ENCODE measurements around the gene STAG2.
"Not testable (repeated sequence)": the region's sequence is repeated elsewhere in the genome, so short reads cannot be mapped to it uniquely, and the experiment has no call there.

STAG2 gene

DNA sequence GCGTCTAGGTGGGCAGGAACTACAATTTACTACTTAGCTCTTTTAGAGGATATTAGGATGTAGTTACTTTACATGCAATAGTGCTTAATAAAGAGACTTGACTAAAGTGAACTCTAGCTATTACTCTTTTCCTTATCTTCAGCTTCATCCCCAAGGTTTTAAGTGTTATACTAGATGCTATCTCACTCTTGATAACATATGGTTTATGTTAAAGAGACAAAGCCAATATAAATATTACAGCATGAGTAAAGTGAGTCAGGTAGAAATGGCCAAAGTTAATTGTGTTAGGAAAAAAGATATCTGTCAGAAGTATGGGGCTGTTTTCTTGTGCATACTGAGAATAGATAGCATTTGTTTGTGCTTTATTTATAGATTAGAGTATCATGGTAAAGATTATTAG is 80.5 kb downstream of the STAG2 start:
- no peaks in the 10 kb centered on the region for H3K27me3 Mint-ChIP-seq (ENCODE audit: low read depth)
- no peaks in the 10 kb centered on the region for H3K4me1 Mint-ChIP-seq
- no peaks in the 10 kb centered on the region for H3K9me3 Mint-ChIP-seq
- peaks cover 35% of the 10 kb centered on the region for H3K36me3 Mint-ChIP-seq (ENCODE audit: low read depth)
- TF ChIP-seq, protein P1, sequence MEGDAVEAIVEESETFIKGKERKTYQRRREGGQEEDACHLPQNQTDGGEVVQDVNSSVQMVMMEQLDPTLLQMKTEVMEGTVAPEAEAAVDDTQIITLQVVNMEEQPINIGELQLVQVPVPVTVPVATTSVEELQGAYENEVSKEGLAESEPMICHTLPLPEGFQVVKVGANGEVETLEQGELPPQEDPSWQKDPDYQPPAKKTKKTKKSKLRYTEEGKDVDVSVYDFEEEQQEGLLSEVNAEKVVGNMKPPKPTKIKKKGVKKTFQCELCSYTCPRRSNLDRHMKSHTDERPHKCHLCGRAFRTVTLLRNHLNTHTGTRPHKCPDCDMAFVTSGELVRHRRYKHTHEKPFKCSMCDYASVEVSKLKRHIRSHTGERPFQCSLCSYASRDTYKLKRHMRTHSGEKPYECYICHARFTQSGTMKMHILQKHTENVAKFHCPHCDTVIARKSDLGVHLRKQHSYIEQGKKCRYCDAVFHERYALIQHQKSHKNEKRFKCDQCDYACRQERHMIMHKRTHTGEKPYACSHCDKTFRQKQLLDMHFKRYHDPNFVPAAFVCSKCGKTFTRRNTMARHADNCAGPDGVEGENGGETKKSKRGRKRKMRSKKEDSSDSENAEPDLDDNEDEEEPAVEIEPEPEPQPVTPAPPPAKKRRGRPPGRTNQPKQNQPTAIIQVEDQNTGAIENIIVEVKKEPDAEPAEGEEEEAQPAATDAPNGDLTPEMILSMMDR (IDR thresholded peaks at IDR 0.05; ENCODE audit: unreplicated experiment in 3 of 3), result no peak
- no peak overlapping the region for H3K4me3 Mint-ChIP-seq
- H3K27ac Mint-ChIP-seq, result no peak overlapping the region

GRCh38 chrX:124045109-124045508 is 83.6 kb downstream of the STAG2 start:
- H3K4me3 Mint-ChIP-seq, result no peak overlapping the region
- H3K36me3 Mint-ChIP-seq (ENCODE audit: low read depth), result peaks cover 26% of the 10 kb centered on the region
- H3K9me3 Mint-ChIP-seq, result no peaks in the 10 kb centered on the region
- H3K4me1 Mint-ChIP-seq, result no peaks in the 10 kb centered on the region
- H3K27me3 Mint-ChIP-seq (ENCODE audit: low read depth), result no peaks in the 10 kb centered on the region
- TF ChIP-seq, protein P1 (IDR thresholded peaks at IDR 0.05; ENCODE audit: unreplicated experiment in 3 of 3), result no peak
- no peak overlapping the region for H3K27ac Mint-ChIP-seq

DNA sequence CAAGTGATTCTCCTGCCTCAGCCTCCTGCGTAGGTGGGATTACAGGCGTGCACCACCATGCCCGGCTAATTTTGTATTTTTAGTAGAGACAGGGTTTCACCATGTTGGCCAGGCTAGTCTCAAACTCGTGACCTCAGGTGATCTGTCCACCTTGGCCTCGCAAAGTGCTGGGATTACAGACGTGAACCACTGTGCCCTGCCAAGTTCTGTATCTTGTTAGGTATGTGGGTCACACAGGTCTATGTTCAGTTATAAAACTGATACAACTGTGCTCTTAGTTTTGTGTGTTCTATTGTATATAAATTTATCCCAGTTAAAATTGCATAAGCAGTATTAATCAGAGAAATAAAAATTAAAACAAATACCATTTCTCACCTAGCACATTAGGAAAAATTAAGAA is 122.9 kb downstream of the STAG2 start:
- not testable (repeated sequence) for H3K9me3 Mint-ChIP-seq; H3K27me3 Mint-ChIP-seq (ENCODE audit: low read depth); H3K27ac Mint-ChIP-seq; H3K4me3 Mint-ChIP-seq; H3K4me1 Mint-ChIP-seq
- H3K36me3 Mint-ChIP-seq (ENCODE audit: low read depth), result peaks cover 65% of the 10 kb centered on the region

GRCh38 chrX:124085063-124085462 is 123.6 kb downstream of the STAG2 start:
- TF ChIP-seq, protein P1 (IDR thresholded peaks at IDR 0.05; ENCODE audit: unreplicated experiment in 3 of 3), result no peak
- Mint-ChIP-seq H3K36me3 (ENCODE audit: low read depth) (peaks cover 64% of the 10 kb centered on the region), H3K4me1 (no peaks in the 10 kb centered on the region), H3K4me3 (no peak overlapping the region), H3K9me3 (peaks cover 5% of the 10 kb centered on the region), H3K27me3 (ENCODE audit: low read depth) (no peaks in the 10 kb centered on the region), H3K27ac (no peak overlapping the region)

- H3K36me3 Mint-ChIP-seq (ENCODE audit: low read depth), result peaks cover 66% of the 10 kb centered on the region
- H3K27me3 Mint-ChIP-seq (ENCODE audit: low read depth), result no peaks in the 10 kb centered on the region
- H3K4me3 Mint-ChIP-seq, result no peak overlapping the region
- no peaks in the 10 kb centered on the region for H3K4me1 Mint-ChIP-seq
- H3K9me3 Mint-ChIP-seq, result peaks cover 2% of the 10 kb centered on the region
- TF ChIP-seq, protein P1 (IDR thresholded peaks at IDR 0.05; ENCODE audit: unreplicated experiment in 3 of 3), result no peak
- no peak overlapping the region for H3K27ac Mint-ChIP-seq
Observed at GRCh38 chrX:124086411-124086810, 124.9 kb downstream of the STAG2 start.

- Mint-ChIP-seq H3K27me3 (ENCODE audit: low read depth) (no peaks in the 10 kb centered on the region), H3K4me1 (no peaks in the 10 kb centered on the region), H3K27ac (no peak overlapping the region), H3K4me3 (no peak overlapping the region), H3K36me3 (ENCODE audit: low read depth) (peaks cover 67% of the 10 kb centered on the region), H3K9me3 (no peaks in the 10 kb centered on the region)
- TF ChIP-seq, protein P1 (IDR thresholded peaks at IDR 0.05; ENCODE audit: unreplicated experiment in 3 of 3), result no peak
Observed at GRCh38 chrX:124087000-124087746, 125.7 kb downstream of the STAG2 start.

Measured in nephron (organoid).